Measurements from ENCODE around the gene HSPA1A.

Gene HSPA1A

GRCh38 chr6:31775633-31776484 lies 39.5 kb upstream of the HSPA1A start:
- H3K4me1 ChIP-seq (ENCODE audit: insufficient read depth, low read length): no peaks in the 10 kb centered on the region
- H3K27ac ChIP-seq (ENCODE audit: low read length): no peak overlapping the region
- no peak overlapping the region for H3K9ac ChIP-seq (ENCODE audit: low read depth, low read length)

GRCh38 chr6:31776485-31776988 lies 38.8 kb upstream of the HSPA1A start:
- peaks cover 37% of the 10 kb centered on the region for H3K36me3 ChIP-seq (ENCODE audit: insufficient read depth, low read depth, low read length)
- no peak overlapping the region for H3K9ac ChIP-seq (ENCODE audit: low read depth, low read length)
- no peaks in the 10 kb centered on the region for H3K27me3 ChIP-seq (ENCODE audit: insufficient read depth, low read length)
- H3K4me3 ChIP-seq (ENCODE audit: low read length): no peak overlapping the region
- no peaks in the 10 kb centered on the region for H3K9me3 ChIP-seq (ENCODE audit: insufficient read depth, low read depth, low read length)
- no peaks in the 10 kb centered on the region for H3K4me1 ChIP-seq (ENCODE audit: insufficient read depth, low read length)
- no peak overlapping the region for H3K27ac ChIP-seq (ENCODE audit: low read length)

More at GRCh38 chr6:31775633-31776484, 39.5 kb upstream of the HSPA1A start:
- Histone ChIP-seq H3K36me3 (ENCODE audit: insufficient read depth, low read depth, low read length) (peaks cover 30% of the 10 kb centered on the region), H3K9me3 (ENCODE audit: insufficient read depth, low read depth, low read length) (no peaks in the 10 kb centered on the region), H3K27me3 (ENCODE audit: insufficient read depth, low read length) (no peaks in the 10 kb centered on the region), H3K4me3 (ENCODE audit: low read length) (no peak overlapping the region)

- Histone ChIP-seq H3K36me3 (ENCODE audit: insufficient read depth, low read depth, low read length) (peaks cover 43% of the 10 kb centered on the region), H3K9ac (ENCODE audit: low read depth, low read length) (no peak within 1 kb of the TSS)
Observed at GRCh38 chr6:31776989-31777666, 38.2 kb upstream of the HSPA1A start, which contains the start of gene VWA7. Gene VWA7, minus strand, starts transcription at chr6:31777328. Its CDS starts 549 bp downstream, at chr6:31776779.

GRCh38 chr6:31777667-31778050 lies 37.7 kb upstream of the HSPA1A start:
- no peak overlapping the region for H3K9ac ChIP-seq (ENCODE audit: low read depth, low read length)
- no peaks in the 10 kb centered on the region for H3K27me3 ChIP-seq (ENCODE audit: insufficient read depth, low read length)
- peaks cover 48% of the 10 kb centered on the region for H3K36me3 ChIP-seq (ENCODE audit: insufficient read depth, low read depth, low read length)
- H3K4me3 ChIP-seq (ENCODE audit: low read length): no peak overlapping the region
- H3K4me1 ChIP-seq (ENCODE audit: insufficient read depth, low read length): no peaks in the 10 kb centered on the region
- no peaks in the 10 kb centered on the region for H3K9me3 ChIP-seq (ENCODE audit: insufficient read depth, low read depth, low read length)
- H3K27ac ChIP-seq (ENCODE audit: low read length): no peak overlapping the region

More at GRCh38 chr6:31776989-31777666, 38.2 kb upstream of the HSPA1A start, which contains the start of gene VWA7:
- H3K4me1 ChIP-seq (ENCODE audit: insufficient read depth, low read length): no peaks in the 10 kb centered on the region
- no peaks in the 10 kb centered on the region for H3K9me3 ChIP-seq (ENCODE audit: insufficient read depth, low read depth, low read length)
- no peak within 1 kb of the TSS for H3K27ac ChIP-seq (ENCODE audit: low read length)
- H3K4me3 ChIP-seq (ENCODE audit: low read length): no peak within 1 kb of the TSS
- no peaks in the 10 kb centered on the region for H3K27me3 ChIP-seq (ENCODE audit: insufficient read depth, low read length)

GRCh38 chr6:31778193-31778592 lies 37.1 kb upstream of the HSPA1A start:
- Histone ChIP-seq H3K4me3 (ENCODE audit: low read length) (no peak overlapping the region), H3K36me3 (ENCODE audit: insufficient read depth, low read depth, low read length) (peaks cover 54% of the 10 kb centered on the region), H3K9ac (ENCODE audit: low read depth, low read length) (no peak overlapping the region), H3K4me1 (ENCODE audit: insufficient read depth, low read length) (no peaks in the 10 kb centered on the region), H3K27me3 (ENCODE audit: insufficient read depth, low read length) (no peaks in the 10 kb centered on the region), H3K9me3 (ENCODE audit: insufficient read depth, low read depth, low read length) (no peaks in the 10 kb centered on the region), H3K27ac (ENCODE audit: low read length) (no peak overlapping the region)

GRCh38 chr6:31778999-31779885 lies 36.1 kb upstream of the HSPA1A start:
- Histone ChIP-seq H3K36me3 (ENCODE audit: insufficient read depth, low read depth, low read length) (peaks cover 64% of the 10 kb centered on the region), H3K9me3 (ENCODE audit: insufficient read depth, low read depth, low read length) (no peaks in the 10 kb centered on the region), H3K9ac (ENCODE audit: low read depth, low read length) (no peak overlapping the region), H3K27me3 (ENCODE audit: insufficient read depth, low read length) (no peaks in the 10 kb centered on the region), H3K27ac (ENCODE audit: low read length) (no peak overlapping the region), H3K4me3 (ENCODE audit: low read length) (no peak overlapping the region), H3K4me1 (ENCODE audit: insufficient read depth, low read length) (no peaks in the 10 kb centered on the region)

- peaks cover 71% of the 10 kb centered on the region for H3K36me3 ChIP-seq (ENCODE audit: insufficient read depth, low read depth, low read length)
- H3K4me3 ChIP-seq (ENCODE audit: low read length): no peak overlapping the region
- H3K27me3 ChIP-seq (ENCODE audit: insufficient read depth, low read length): no peaks in the 10 kb centered on the region
- no peak overlapping the region for H3K9ac ChIP-seq (ENCODE audit: low read depth, low read length)
- no peaks in the 10 kb centered on the region for H3K4me1 ChIP-seq (ENCODE audit: insufficient read depth, low read length)
- no peaks in the 10 kb centered on the region for H3K9me3 ChIP-seq (ENCODE audit: insufficient read depth, low read depth, low read length)
- H3K27ac ChIP-seq (ENCODE audit: low read length): no peak overlapping the region
Observed at GRCh38 chr6:31779908-31780307, 35.4 kb upstream of the HSPA1A start.

GRCh38 chr6:31780507-31781243 lies 34.7 kb upstream of the HSPA1A start:
- Histone ChIP-seq H3K27ac (ENCODE audit: low read length) (no peak overlapping the region), H3K4me1 (ENCODE audit: insufficient read depth, low read length) (no peaks in the 10 kb centered on the region), H3K27me3 (ENCODE audit: insufficient read depth, low read length) (no peaks in the 10 kb centered on the region), H3K9me3 (ENCODE audit: insufficient read depth, low read depth, low read length) (no peaks in the 10 kb centered on the region), H3K36me3 (ENCODE audit: insufficient read depth, low read depth, low read length) (peaks cover 79% of the 10 kb centered on the region), H3K4me3 (ENCODE audit: low read length) (no peak overlapping the region), H3K9ac (ENCODE audit: low read depth, low read length) (no peak overlapping the region)

- Histone ChIP-seq H3K27me3 (ENCODE audit: insufficient read depth, low read length) (no peaks in the 10 kb centered on the region), H3K9ac (ENCODE audit: low read depth, low read length) (no peak overlapping the region), H3K4me3 (ENCODE audit: low read length) (no peak overlapping the region), H3K4me1 (ENCODE audit: insufficient read depth, low read length) (no peaks in the 10 kb centered on the region), H3K27ac (ENCODE audit: low read length) (no peak overlapping the region), H3K9me3 (ENCODE audit: insufficient read depth, low read depth, low read length) (no peaks in the 10 kb centered on the region), H3K36me3 (ENCODE audit: insufficient read depth, low read depth, low read length) (peaks cover 80% of the 10 kb centered on the region)
Observed at GRCh38 chr6:31781244-31782125, 33.9 kb upstream of the HSPA1A start.

GRCh38 chr6:31782126-31782855 lies 33.1 kb upstream of the HSPA1A start:
- no peak overlapping the region for H3K9ac ChIP-seq (ENCODE audit: low read depth, low read length)
- no peaks in the 10 kb centered on the region for H3K27me3 ChIP-seq (ENCODE audit: insufficient read depth, low read length)
- H3K36me3 ChIP-seq (ENCODE audit: insufficient read depth, low read depth, low read length): peaks cover 86% of the 10 kb centered on the region
- no peaks in the 10 kb centered on the region for H3K4me1 ChIP-seq (ENCODE audit: insufficient read depth, low read length)
- H3K9me3 ChIP-seq (ENCODE audit: insufficient read depth, low read depth, low read length): no peaks in the 10 kb centered on the region
- H3K4me3 ChIP-seq (ENCODE audit: low read length): no peak overlapping the region
- no peak overlapping the region for H3K27ac ChIP-seq (ENCODE audit: low read length)
